ENCODE results near the gene FAM184B.
A peak's percentile ranks its signal among the peaks of the same experiment; 100 is the strongest.

FAM184B gene

GRCh38 chr4:17781300-17782287 lies at the start of gene FAM184B:
Gene FAM184B (minus strand): TSS chr4:17781621. CDS start chr4:17781299, 322 bp downstream.
- DNase-seq (ENCODE audit: low read depth in 2 of 2), result no peak

DNA sequence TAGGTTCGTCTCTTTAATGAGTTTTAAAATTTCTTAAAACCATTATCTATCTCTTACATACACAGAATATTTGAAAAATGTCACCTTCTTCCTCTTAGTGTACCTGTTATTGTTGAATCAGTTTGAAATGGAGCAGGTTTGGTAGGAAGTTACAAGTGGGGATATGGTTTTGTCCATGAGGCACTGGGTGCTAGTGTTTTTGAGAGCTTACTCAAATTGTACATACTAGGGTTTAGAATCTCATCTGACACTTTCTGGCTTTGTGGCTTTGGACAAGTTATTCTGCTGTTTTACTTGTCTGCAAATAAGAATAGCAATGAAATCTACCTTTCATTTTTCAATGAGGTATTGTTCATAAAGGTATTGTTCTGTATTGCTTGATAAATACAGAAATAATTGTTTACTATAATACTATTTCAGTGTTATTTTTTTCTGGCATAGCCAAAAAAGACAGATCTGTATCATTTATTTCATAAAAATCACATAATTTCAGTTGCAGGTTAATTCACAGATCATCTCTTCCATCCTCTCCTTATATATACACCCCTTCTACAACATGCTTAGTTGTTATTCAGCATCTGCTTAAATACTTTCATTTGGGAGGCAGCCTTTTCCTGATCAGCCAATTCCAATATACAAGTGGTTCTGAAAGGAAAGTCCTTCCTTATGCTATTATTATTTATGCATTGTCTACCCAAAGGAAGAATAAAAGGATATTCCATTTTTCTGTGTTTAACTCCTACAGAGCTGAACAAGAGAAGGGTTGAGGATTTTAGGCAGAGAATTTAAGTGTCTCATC lies 42.6 kb upstream of the FAM184B start:
- DNase-seq (ENCODE audit: low read depth in 2 of 2), result no peak

GRCh38 chr4:17817027-17817426 lies 35.6 kb upstream of the FAM184B start:
- no peak for DNase-seq (ENCODE audit: low read depth in 2 of 2)

- DNase-seq (ENCODE audit: low read depth in 2 of 2), result no peak
Observed at GRCh38 chr4:17816142-17816541, 34.7 kb upstream of the FAM184B start.

DNA sequence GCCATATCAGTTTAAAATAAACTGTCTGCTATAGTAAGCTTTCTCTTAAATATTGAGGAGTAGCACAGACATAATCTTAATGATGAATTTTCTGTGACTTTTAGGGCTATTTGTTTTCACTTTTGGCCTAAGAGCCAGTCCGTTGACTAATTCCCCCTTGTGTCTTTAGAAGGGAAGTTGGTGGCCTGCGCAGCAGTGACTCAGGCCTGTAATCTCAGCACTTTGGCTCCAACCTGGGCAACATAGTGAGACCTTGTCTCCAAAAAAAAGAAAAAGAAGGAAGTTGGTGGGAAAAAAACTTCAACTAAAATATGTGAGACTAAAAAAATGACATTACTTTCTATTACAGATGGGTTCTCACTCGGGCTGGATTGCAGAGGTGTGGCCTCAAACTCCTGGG lies 32.7 kb upstream of the FAM184B start:
- no peak for DNase-seq (ENCODE audit: low read depth in 2 of 2)

DNA sequence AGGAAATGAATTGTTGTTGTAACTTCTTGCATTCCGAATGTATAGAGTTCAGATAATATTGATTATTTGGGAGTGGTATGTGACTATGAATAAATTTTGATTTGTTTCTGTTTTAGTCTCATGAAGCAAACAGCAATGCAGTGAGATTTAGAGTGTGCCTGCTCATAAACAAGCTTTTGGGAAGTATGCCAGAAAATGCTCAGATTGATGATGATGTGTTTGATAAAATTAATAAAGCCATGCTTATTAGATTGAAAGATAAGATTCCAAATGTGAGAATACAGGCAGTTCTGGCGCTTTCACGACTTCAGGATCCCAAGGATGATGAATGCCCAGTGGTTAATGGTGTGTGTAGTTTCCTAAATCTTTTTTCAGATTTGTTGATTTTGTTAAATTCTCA lies 31.4 kb upstream of the FAM184B start:
- no peak for DNase-seq (ENCODE audit: low read depth in 2 of 2)

DNA sequence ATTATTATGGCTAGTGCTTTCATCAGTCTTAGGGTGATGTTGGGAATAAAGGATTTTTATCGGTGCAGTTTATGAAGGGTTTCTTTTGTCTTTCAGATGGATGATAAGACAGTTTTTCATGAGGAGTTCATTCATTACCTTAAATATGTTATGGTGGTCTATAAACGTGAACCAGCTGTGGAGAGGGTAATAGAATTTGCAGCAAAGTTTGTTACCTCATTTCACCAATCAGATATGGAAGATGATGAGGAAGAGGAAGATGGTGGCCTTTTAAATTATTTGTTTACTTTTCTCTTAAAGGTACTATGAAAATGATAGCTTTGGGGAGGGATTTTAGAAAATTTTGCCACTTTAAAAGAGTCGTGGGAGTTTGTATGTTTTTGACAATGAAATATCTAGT lies 30.7 kb upstream of the FAM184B start:
- DNase-seq (ENCODE audit: low read depth in 2 of 2), result no peak

GRCh38 chr4:17811078-17811603 lies 29.7 kb upstream of the FAM184B start:
- no peak for DNase-seq (ENCODE audit: low read depth in 2 of 2)

DNA sequence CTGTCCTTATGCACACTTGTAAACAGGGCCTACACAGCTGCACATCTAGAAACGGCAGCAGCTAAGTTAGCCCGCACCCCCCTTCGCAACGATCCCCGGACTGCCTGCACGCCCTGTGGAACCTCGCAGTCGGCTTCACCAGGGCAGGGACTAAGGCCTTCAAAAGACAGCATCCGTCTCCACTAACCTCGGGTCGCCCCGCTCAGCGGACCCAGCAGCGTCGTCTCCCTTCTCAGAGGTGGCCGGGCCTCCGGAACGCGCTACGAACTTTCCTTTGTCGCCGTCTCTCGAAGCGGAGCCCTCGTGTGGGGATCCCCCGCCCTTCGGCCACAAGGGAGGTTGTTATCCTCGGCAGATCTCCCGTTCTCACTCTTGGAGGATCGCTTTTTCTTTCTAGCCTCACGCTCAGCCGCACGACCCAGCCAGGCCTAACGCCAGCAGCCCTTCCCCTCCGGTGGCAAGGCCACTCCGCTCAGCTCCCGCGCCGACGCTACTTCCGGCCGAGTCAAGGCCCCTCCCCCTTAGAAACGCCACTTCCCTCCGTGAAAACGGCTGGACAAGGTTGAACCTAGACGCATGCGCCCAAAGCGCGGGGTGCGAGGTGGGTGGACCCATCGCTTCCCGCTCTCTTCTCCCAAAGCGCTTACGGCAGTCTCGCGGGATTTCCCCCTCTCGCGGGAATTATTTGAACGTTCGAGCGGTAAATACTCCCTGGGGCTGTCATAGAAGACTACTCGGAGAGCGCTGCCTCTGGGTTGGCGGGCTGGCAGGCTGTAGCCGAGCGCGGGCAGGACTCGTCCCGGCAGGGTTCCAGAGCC lies 29.0 kb upstream of the FAM184B start, which contains the start of the genes DCAF16 and NCAPG:
Gene DCAF16, minus strand, starts transcription at position 498 of the 818 bp plus-strand sequence. CDS start 6,616 bp downstream, outside the sequence.
Gene NCAPG, plus strand, starts transcription at position 720 of the 818 bp plus-strand sequence. CDS start 99 bp downstream, outside the sequence.
- DNase-seq (ENCODE audit: low read depth in 2 of 2), result peak; percentile 97 to 99

DNA sequence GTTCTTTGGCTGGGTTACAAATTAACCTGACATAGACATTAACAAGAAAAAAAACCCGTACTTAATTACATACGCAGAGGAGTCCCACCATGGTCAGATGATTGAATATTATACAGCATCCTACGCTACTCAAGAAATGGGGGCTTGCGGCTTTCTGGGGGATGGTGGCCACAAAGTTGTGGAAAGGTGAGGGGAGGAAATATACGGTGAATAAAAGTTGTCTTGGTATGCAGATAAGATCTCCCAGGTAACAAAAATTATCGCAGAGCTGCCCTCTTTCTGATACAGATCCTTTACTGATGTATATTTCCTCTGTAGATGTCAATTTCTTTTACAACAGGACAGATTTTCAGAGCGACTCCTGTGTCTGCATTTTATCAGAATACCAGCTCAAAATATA lies 28.2 kb upstream of the FAM184B start:
- DNase-seq (ENCODE audit: low read depth in 2 of 2), result no peak

DNA sequence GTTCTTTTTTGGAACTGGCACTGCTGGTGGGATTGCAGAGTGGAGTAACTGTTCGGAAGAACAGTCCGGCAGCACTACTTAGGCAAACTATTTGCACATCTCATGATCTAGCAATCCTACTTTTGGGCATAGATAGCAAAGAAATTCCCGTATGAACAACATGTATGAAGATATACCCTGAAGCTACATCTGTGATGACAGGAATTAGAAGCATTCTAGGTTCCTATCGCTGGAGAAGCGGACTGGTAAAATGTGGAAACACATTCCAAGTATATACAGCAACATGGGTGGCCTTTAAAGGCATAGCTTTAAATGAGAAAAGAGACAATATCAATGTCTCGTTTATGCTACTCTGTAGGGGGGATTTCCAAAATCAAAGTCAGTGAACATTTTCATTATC lies 26.0 kb upstream of the FAM184B start:
- no peak for DNase-seq (ENCODE audit: low read depth in 2 of 2)

GRCh38 chr4:17805580-17806155 lies 24.2 kb upstream of the FAM184B start:
- no peak for DNase-seq (ENCODE audit: low read depth in 2 of 2)

GRCh38 chr4:17797808-17798207 lies 16.4 kb upstream of the FAM184B start:
- DNase-seq (ENCODE audit: low read depth in 2 of 2), result no peak

DNA sequence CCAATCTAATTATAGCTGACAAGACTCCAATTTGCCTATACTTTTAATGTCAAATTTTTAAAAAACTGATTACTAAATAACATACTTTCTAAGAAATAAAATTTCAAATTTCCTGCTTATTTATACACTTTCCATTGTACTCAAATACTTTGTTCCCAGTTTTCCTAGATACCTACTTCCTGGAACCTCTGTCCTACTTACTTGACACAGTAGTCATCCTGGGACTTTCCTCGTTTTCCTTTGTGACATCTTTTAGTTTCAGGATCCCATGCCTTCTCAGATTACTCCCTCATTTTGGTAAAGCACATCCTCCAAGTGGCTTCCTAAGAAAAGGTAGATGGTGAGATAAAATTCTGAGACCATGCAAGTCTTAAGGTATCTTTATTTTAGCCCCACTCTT lies 13.3 kb upstream of the FAM184B start:
- no peak for DNase-seq (ENCODE audit: low read depth in 2 of 2)

GRCh38 chr4:17788956-17789355 lies 7.5 kb upstream of the FAM184B start:
- no peak for DNase-seq (ENCODE audit: low read depth in 2 of 2)

- no peak for DNase-seq (ENCODE audit: low read depth in 2 of 2)
Observed at GRCh38 chr4:17787315-17787714, 5.9 kb upstream of the FAM184B start.

DNA sequence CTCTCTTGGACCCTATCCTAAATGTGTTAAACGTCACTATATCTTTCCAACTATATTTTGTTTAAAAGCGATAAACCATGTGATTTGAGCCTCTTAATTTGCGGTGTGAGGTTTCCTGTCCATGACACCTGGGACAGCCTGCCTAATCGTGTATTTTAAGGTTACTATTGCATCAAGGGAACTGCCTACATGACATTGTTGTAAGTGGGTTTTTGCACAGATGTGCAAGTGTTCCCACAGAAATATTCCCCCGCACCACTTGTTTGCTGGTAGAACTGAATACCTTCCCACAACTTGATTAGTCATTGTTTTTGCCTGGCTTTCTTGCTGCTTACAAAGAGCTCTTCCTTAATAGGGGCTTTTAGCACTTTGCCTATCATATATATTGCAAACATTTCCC lies 5.1 kb upstream of the FAM184B start:
- no peak for DNase-seq (ENCODE audit: low read depth in 2 of 2)

GRCh38 chr4:17785858-17786257 lies 4.4 kb upstream of the FAM184B start:
- no peak for DNase-seq (ENCODE audit: low read depth in 2 of 2)

DNA sequence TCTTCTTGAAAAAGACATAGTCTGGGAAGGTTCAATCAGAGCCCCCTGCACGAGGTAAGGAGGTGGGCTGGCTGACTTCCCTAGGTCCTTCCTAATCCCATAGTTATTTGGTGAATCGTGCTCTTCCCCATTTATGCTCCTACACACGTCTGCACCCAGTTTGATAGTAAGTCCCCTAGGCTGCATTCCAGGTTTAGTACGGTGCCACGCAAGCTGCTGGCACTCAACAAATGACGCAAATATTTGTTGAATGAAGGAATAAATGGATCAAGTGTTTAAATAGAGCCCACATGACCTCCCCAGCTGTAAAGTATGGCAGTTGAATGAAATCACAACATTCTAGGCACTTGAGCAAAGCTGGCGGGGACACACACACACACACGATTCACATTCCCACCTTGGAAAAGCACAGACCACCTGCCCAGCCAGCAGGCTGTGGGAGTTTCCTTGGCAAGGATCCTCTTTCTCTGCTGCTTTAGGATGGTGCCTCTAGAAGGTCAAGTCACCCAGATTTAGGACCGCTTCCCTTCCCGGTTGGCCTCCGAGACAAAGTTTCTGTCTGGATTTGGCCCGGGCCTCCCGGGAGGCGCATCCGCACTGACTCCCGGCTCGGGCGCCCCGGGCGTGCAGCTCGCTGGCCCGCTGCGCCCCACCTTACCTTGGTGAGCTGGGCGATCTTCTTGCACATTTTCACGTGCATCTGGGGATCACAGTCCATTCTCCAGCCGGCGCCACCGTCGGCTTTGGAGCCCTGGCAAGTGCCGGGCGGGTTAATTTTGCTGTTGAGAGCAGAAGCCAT lies 721 bp downstream of the FAM184B start:
- no peak for DNase-seq (ENCODE audit: low read depth in 2 of 2)

GRCh38 chr4:17778431-17778830 lies 3.0 kb downstream of the FAM184B start:
- DNase-seq (ENCODE audit: low read depth in 2 of 2), result no peak
